ENCODE data around the gene MYL9.

The MYL9 gene

GRCh38 chr20:36585410-36586125 lies 44.2 kb downstream of the MYL9 start:
- DNase-seq = peak; percentile 22

- DNase-seq = no peak
These were observed 46.2 kb downstream of the MYL9 start for GRCh38 chr20:36587388-36588070.

GRCh38 chr20:36591281-36591680 lies 50.0 kb downstream of the MYL9 start:
- DNase-seq = no peak

GRCh38 chr20:36591854-36592641 lies 50.7 kb downstream of the MYL9 start:
- DNase-seq = peak; percentile 51

DNA sequence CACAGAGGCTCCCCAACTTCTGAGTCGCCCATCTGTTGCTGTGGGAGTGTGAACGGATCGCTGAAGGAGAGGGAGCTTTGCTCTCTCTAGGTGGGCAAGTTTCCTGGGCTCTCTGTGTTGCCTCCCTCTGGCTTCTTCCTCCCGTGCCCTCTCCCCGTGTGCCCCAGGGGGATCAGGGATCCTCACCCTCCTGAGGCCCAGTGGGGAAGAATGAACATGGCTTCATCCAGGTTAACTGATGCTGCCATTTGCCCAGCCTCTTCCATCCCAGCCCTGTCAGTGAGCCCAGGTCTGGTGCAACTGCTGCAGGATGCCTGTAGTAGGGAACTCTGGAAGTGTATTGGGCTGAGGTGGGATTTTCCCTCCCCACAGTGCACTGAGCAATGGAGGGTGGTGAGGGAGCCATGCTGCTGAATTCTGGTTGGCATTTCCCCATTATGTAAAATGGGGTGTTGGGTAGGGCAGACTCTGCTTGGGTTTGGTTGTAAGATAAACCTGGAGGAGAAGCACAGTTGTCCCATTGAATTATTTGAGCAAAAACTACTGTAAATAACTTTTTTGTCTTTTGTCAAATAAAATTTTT lies 52.1 kb downstream of the MYL9 start:
- DNase-seq = no peak

- no peak for DNase-seq
These were observed 58.6 kb downstream of the MYL9 start for GRCh38 chr20:36599912-36600345.
